OCI-LY1 (cell line): ENCODE data around the gene RAPGEF4.

Experiments
- EZH2 ChIP-seq: fragments of 200-600 bp; sonication (generic), shearing (Covaris generic); IDR thresholded peaks from 2 replicates; pipeline ENCODE4 v1.8.0; 2017; ENCODE audit warnings: borderline replicate concordance, mixed run types, mild to moderate bottlenecking, antibody characterized with exemption, low read length, moderate library complexity, mixed read lengths
- TF ChIP-seq, protein P1 (sequence below): fragments of 200-600 bp; sonication (generic), shearing (Covaris generic); IDR thresholded peaks from 2 replicates; pipeline ENCODE4 v1.5.1; 2017; ENCODE audit warnings: mild to moderate bottlenecking, antibody characterized with exemption, low read length, moderate library complexity, mixed read lengths

DNA sequence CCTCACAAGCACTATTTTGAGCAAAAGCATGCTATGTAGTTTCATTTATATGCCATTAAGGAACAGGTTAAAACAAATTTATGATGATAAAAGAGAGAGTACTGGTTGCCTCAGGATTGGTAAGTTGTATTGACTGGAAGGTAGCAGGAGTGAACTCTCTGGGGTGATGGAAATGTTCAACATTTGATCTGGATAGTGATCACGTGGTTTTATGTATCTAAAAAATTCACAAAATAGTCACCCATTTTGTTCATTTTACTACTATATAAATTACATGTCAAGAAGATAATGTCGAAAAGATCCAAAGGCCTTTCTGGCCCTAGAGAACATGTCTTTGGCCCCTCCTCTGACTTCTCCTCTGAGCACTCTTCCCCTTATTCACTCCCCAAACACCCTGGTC, 10.4 kb upstream of the RAPGEF4 start:
- TF ChIP-seq, protein P1, sequence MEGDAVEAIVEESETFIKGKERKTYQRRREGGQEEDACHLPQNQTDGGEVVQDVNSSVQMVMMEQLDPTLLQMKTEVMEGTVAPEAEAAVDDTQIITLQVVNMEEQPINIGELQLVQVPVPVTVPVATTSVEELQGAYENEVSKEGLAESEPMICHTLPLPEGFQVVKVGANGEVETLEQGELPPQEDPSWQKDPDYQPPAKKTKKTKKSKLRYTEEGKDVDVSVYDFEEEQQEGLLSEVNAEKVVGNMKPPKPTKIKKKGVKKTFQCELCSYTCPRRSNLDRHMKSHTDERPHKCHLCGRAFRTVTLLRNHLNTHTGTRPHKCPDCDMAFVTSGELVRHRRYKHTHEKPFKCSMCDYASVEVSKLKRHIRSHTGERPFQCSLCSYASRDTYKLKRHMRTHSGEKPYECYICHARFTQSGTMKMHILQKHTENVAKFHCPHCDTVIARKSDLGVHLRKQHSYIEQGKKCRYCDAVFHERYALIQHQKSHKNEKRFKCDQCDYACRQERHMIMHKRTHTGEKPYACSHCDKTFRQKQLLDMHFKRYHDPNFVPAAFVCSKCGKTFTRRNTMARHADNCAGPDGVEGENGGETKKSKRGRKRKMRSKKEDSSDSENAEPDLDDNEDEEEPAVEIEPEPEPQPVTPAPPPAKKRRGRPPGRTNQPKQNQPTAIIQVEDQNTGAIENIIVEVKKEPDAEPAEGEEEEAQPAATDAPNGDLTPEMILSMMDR = no peak
- TF ChIP-seq EZH2 = no peak
